K562 (cell line): ENCODE results near the gene MPRIP. TPM values are rescaled to one million over a fixed set of nuclear protein-coding genes. Genes with fewer than 3 reads are reported as not detected.
A peak's percentile ranks its signal among the peaks of the same experiment; 100 is the strongest.

Experiments used
- ATAC-seq: fragments of 200-7000 bp; cut with Tn5 transposase; 3 replicates; pipeline ENCODE4 v1.9.1; 2020; ENCODE audit warnings: moderate library complexity
- BruUV-seq: library from RNA; stranded (reverse); fragments of 400-500 nt; replicated peaks from 2 replicates; lab custom pipeline; 2021; lab: Mats Ljungman, UMichigan
- CTCF ChIA-PET: fragments of 300-600 bp; formaldehyde crosslinking; extraction: SDS; loops from one replicate; lab custom pipeline; 2021; ENCODE audit warnings: low intra/inter-chr PET ratio; lab: Yijun Ruan, JAX
- POLR2A ChIA-PET: fragments of 300-600, 350-650 bp; sonication (Branson Sonifier 250); formaldehyde crosslinking; extraction: SDS; loops from one replicate; lab custom pipeline; 2021; ENCODE audit warnings: antibody characterized with exemption, inconsistent platforms; lab: Yijun Ruan, JAX
- DNase-seq, 4 experiments: peaks; one replicate each; pipeline versions ENCODE4 v3.0.0 to v3.0.0-alpha.2; 2011 to 2018; ENCODE audit warnings: low spot score in 3 of 4, mixed read lengths in 3 of 4; ENCODE audit errors: extremely low read depth in 1 of 4
- FAIRE-seq: peaks from 2 replicates; lab custom pipeline; 2011; peaks lifted over from hg19 to GRCh38; lab: Jason Lieb, UNC
- H2AFZ ChIP-seq: 2 replicates; pipeline ENCODE4 v1.6.0; 2011; ENCODE audit warnings: low read depth, low read length, control low read depth, inconsistent platforms
- H3K27ac ChIP-seq: fragments of 200-600 bp; 3 replicates; pipeline ENCODE4 v1.8.0; 2011; ENCODE audit warnings: low read depth, mild to moderate bottlenecking, control low read depth, inconsistent platforms, low read length, moderate library complexity, mixed read lengths; ENCODE audit errors: extremely low read depth
- H3K27me3 ChIP-seq, 2 experiments: fragments of 300-600 bp in 1 of 2; 2 replicates in 1 of 2; 3 replicates in 1 of 2; pipeline versions ENCODE4 v1.6.0 to v1.8.0; 2011; ENCODE audit warnings: inconsistent platforms in 2 of 2, low read length in 2 of 2, mild to moderate bottlenecking in 1 of 2, mixed read lengths in 1 of 2, moderate library complexity in 1 of 2; ENCODE audit not compliant: control insufficient read depth in 2 of 2, insufficient read depth in 2 of 2
- H3K36me3 ChIP-seq: fragments of 300-600 bp; 3 replicates; pipeline ENCODE4 v1.8.0; 2011; ENCODE audit warnings: mild to moderate bottlenecking, low read length, inconsistent platforms; ENCODE audit not compliant: control insufficient read depth, insufficient read depth
- H3K4me1 ChIP-seq, 2 experiments: fragments of 200-600 bp in 1 of 2; replicated peaks in 1 of 2; 2 replicates in 1 of 2; 3 replicates in 1 of 2; pipeline versions ENCODE4 v1.5.1 to v1.8.0; 2011; ENCODE audit warnings: inconsistent platforms in 2 of 2, low read length in 2 of 2, mild to moderate bottlenecking in 1 of 2, mixed read lengths in 1 of 2, moderate library complexity in 1 of 2; ENCODE audit not compliant: control insufficient read depth in 2 of 2, insufficient read depth in 2 of 2
- H3K4me2 ChIP-seq: 2 replicates; pipeline ENCODE4 v1.6.1; 2011; ENCODE audit warnings: low read length, control low read depth, inconsistent platforms, mixed read lengths; ENCODE audit not compliant: insufficient read depth
- H3K4me3 ChIP-seq: fragments of 200-600 bp; sonication (generic), shearing (Covaris generic); 2 replicates; pipeline ENCODE4 v1.5.1; 2016; ENCODE audit warnings: control low read depth, inconsistent platforms
- H3K79me2 ChIP-seq: fragments of 200-600 bp; 3 replicates; pipeline ENCODE4 v1.8.0; 2011; ENCODE audit warnings: low read length, inconsistent platforms; ENCODE audit not compliant: control insufficient read depth, insufficient read depth
- H3K9ac ChIP-seq, 2 experiments: 2 replicates each; pipeline versions ENCODE4 v1.6.0 to v1.6.1; 2011; ENCODE audit warnings: low read depth in 2 of 2, low read length in 2 of 2, control low read depth in 1 of 2, inconsistent platforms in 1 of 2, mild to moderate bottlenecking in 1 of 2, mixed read lengths in 1 of 2; ENCODE audit not compliant: insufficient read depth in 1 of 2
- H3K9me1 ChIP-seq: one replicate; pipeline ENCODE4 v1.6.0; 2011; ENCODE audit warnings: inconsistent platforms, mild to moderate bottlenecking, low read length, moderate library complexity; ENCODE audit not compliant: control insufficient read depth, insufficient read depth
- H3K9me3 ChIP-seq: replicated peaks from 2 replicates; pipeline ENCODE4 v1.5.1; 2011; ENCODE audit warnings: low read depth, low read length, inconsistent platforms; ENCODE audit not compliant: control insufficient read depth, insufficient read depth
- H4K20me1 ChIP-seq: replicated peaks from 2 replicates; pipeline ENCODE4 v1.6.1; 2011; ENCODE audit warnings: low read length, inconsistent platforms, mixed read lengths; ENCODE audit not compliant: control insufficient read depth, insufficient read depth
- C11orf30 ChIP-seq: fragments of 450-650 bp; IDR thresholded peaks from 2 replicates; pipeline ENCODE4 v1.6.1; 2016; ENCODE audit warnings: low read depth, mild to moderate bottlenecking
- HDAC3 ChIP-seq: fragments of 450-650 bp; IDR thresholded peaks from 2 replicates; pipeline ENCODE4 v1.6.1; 2018; ENCODE audit warnings: borderline replicate concordance, mild to moderate bottlenecking, moderate library complexity; ENCODE audit not compliant: partially characterized antibody
- JUN ChIP-seq, 2 experiments: sonication (generic) in 1 of 2; formaldehyde crosslinking in 1 of 2; IDR thresholded peaks; 2 replicates each; pipeline versions ENCODE4 v1.6.1 to v1.8.0; 2012 to 2022; ENCODE audit warnings: borderline replicate concordance in 2 of 2, mild to moderate bottlenecking in 2 of 2, improper control_type of control experiment in 1 of 2, low read depth in 1 of 2, low read length in 1 of 2, missing genetic modification reagents in 1 of 2
- MCM5 ChIP-seq: fragments of 450-650 bp; IDR thresholded peaks from 2 replicates; pipeline ENCODE4 v1.6.1; 2016; ENCODE audit warnings: low read depth
- NR2C2 ChIP-seq, 2 experiments: fragments of 200-800 bp in 1 of 2; sonication (Bioruptor generic) in 1 of 2; sonication (generic) in 1 of 2; formaldehyde crosslinking in 1 of 2; IDR thresholded peaks; 2 replicates each; pipeline versions ENCODE4 v1.6.1 to v1.8.0; 2016 to 2022; ENCODE audit warnings: mild to moderate bottlenecking in 1 of 2, missing compliant biosample characterization in 1 of 2, missing genetic modification characterization in 1 of 2, missing genetic modification reagents in 1 of 2
- PCBP1 ChIP-seq: fragments of 200-400 bp; formaldehyde crosslinking; IDR thresholded peaks from 2 replicates; pipeline ENCODE4 v1.6.1; 2018; ENCODE audit warnings: mild to moderate bottlenecking, low read depth, low read length; ENCODE audit not compliant: poor library complexity, severe bottlenecking
- PRDM10 ChIP-seq: fragments of 450-650 bp; IDR thresholded peaks from 2 replicates; pipeline ENCODE4 v1.6.1; 2018; ENCODE audit not compliant: partially characterized antibody
- SIX5 ChIP-seq, 2 experiments: IDR thresholded peaks; 2 replicates each; pipeline ENCODE4 v1.6.1; 2011; ENCODE audit warnings: low read length in 2 of 2, borderline replicate concordance in 1 of 2, low read depth in 1 of 2, mild to moderate bottlenecking in 1 of 2, moderate library complexity in 1 of 2; ENCODE audit not compliant: insufficient read depth in 1 of 2
- THRAP3 ChIP-seq: fragments of 450-650 bp; IDR thresholded peaks from 2 replicates; pipeline ENCODE4 v1.6.1; 2016; ENCODE audit warnings: mild to moderate bottlenecking, inconsistent platforms, borderline replicate concordance
- WHSC1 ChIP-seq: IDR thresholded peaks from one replicate; pipeline ENCODE4 v1.6.1; 2012; ENCODE audit warnings: low read length, control low read depth, inconsistent platforms
- ZEB2 ChIP-seq: fragments of 450-650 bp; IDR thresholded peaks from 2 replicates; pipeline ENCODE4 v1.6.1; 2016
- ZNF143 ChIP-seq: sonication (generic); formaldehyde crosslinking; IDR thresholded peaks from 2 replicates; pipeline ENCODE4 v1.9.0; 2022; ENCODE audit warnings: mild to moderate bottlenecking, missing genetic modification reagents
- ZNF347 ChIP-seq: fragments of 450-650 bp; formaldehyde crosslinking; IDR thresholded peaks from 2 replicates; pipeline ENCODE4 v1.4.0; 2020; ENCODE audit warnings: low read depth, mild to moderate bottlenecking, moderate library complexity
- ZNF639 ChIP-seq, 2 experiments: fragments of 200-800 bp in 1 of 2; sonication (Bioruptor generic) in 1 of 2; sonication (generic) in 1 of 2; formaldehyde crosslinking in 1 of 2; IDR thresholded peaks in 1 of 2; conservative IDR thresholded peaks in 1 of 2; 2 replicates each; pipeline versions ENCODE4 v1.5.0 to v1.6.1; 2016 to 2020; ENCODE audit warnings: missing compliant biosample characterization in 1 of 2, missing genetic modification characterization in 1 of 2, missing genetic modification reagents in 1 of 2
- WGBS: fragments of 100-300 bp; shearing (Covaris generic); methylation state at CpG from one replicate; pipeline ENCODE4 v1.1.6; 2016; ENCODE audit warnings: low coverage, mixed read lengths; ENCODE audit not compliant: insufficient coverage; ENCODE audit errors: missing lambda C conversion rate; 5-methylcytosine and 5-hydroxymethylcytosine counted together
- in situ Hi-C: fragments of 300-500 bp; cut with MboI; formaldehyde crosslinking; loops from 4 replicates; pipeline ENCODE4 v1.15.0; 2018; ENCODE audit warnings: inconsistent platforms, mixed read lengths
- intact Hi-C: fragments of 100-400 bp; cut with micrococcal nuclease; formaldehyde crosslinking; loops from 2 replicates; pipeline ENCODE4 v1.14.2; 2022
- polyA plus RNA-seq, 8 experiments: library from polyadenylated mRNA; depleted of rRNA in 4 of 8; stranded (reverse) in 5 of 8; unstranded in 3 of 8; fragments of >200 nt; fragmentation: Nextera tagmentation in 2 of 8; fragmentation: Illumina TruSeq in 1 of 8; extraction: Ambion mirVana in 2 of 8; extraction: Trizol in 1 of 8; gene quantifications; 2 replicates each; pipeline versions ENCODE4 v1.2.1 to v1.2.3, GENCODE V29; 2011 to 2014; ENCODE audit warnings: inconsistent platforms in 1 of 8, missing spikeins in 1 of 8
- total RNA-seq, 7 experiments: library from RNA; depleted of rRNA in 6 of 7; stranded (reverse); fragments of >200 nt in 6 of 7; fragmentation: Illumina TruSeq in 2 of 7; extraction: Trizol in 2 of 7; gene quantifications; 2 replicates each; pipeline versions ENCODE4 v1.2.1 to v1.2.3, GENCODE V29; 2011 to 2021; ENCODE audit warnings: low replicate concordance in 1 of 7
- TF ChIP-seq, protein P1 (sequence below): fragments of 450-650 bp; formaldehyde crosslinking; IDR thresholded peaks from 2 replicates; pipeline ENCODE4 v1.4.0; 2020; ENCODE audit warnings: mild to moderate bottlenecking, moderate library complexity

The MPRIP gene
- total and polyA plus RNA-seq, 9 of the 15 experiments (the other 6 are each of a cell fraction or from before 2014, with no cell fraction given), result 10.0 to 72.6 (median 30.1) TPM

- no peaks in the 10 kb centered on the region for H3K36me3 ChIP-seq
- H2AFZ ChIP-seq, result no peak overlapping the region
- H3K9me3 ChIP-seq, result no peaks in the 10 kb centered on the region
- 86% methylated on average over 1 of the region's 4 CpGs for WGBS
- intact Hi-C loops, result no loop called here
- no peaks in the 10 kb centered on the region for H3K79me2 ChIP-seq
- ChIA-PET CTCF (no interaction called here), POLR2A (no interaction called here)
- no peak for DNase-seq
- no peak overlapping the region for H3K4me3 ChIP-seq
- H3K27me3 ChIP-seq, result no peaks in the 10 kb centered on the region
- peak overlapping the region in 1 of 2 experiments; percentile 35; a peak in 1 of 4 replicates for H3K9ac ChIP-seq
- in situ Hi-C loops, result no loop called here
- no TSS peak for BruUV-seq
- H3K9me1 ChIP-seq, result no peaks in the 10 kb centered on the region
- no peak for ATAC-seq
- H4K20me1 ChIP-seq, result peaks cover 9% of the 10 kb centered on the region; the same call in 1 of the 2 replicates
- FAIRE-seq, result no peak
- H3K4me1 ChIP-seq, result peaks cover 4 to 8% of the 10 kb centered on the region in 2 experiments; a peak in 4 of 5 replicates
- no peak overlapping the region for H3K27ac ChIP-seq
- H3K4me2 ChIP-seq, result no peak overlapping the region
- TF ChIP-seq PRDM10 (no peak), JUN (IDR thresholded peaks at IDR 0.05; ENCODE audit: borderline replicate concordance, low read depth, low read length) (no peak), JUN (CRISPR knock-in tag; IDR thresholded peaks at IDR 0.05; ENCODE audit: borderline replicate concordance) (no peak), ZNF347 (CRISPR knock-in tag) (no peak), SIX5 (IDR thresholded peaks at IDR 0.05; ENCODE audit: borderline replicate concordance in 1 of 2, insufficient read depth in 1 of 2, low read depth in 1 of 2, low read length in 2 of 2) (no peak), NR2C2 (CRISPR knock-in tag; IDR thresholded peaks at IDR 0.05) (no peak), NR2C2 (tag; IDR thresholded peaks at IDR 0.05) (no peak), ZEB2 (no peak), C11orf30 (no peak), THRAP3 (no peak), MCM5 (no peak), WHSC1 (no peak), ZNF639 (CRISPR knock-in tag; conservative IDR thresholded peaks at IDR 0.05 in 1 of 2, IDR thresholded peaks at IDR 0.05 in 1 of 2) (no peak), ZNF143 (CRISPR knock-in tag) (no peak), PCBP1 (no peak), HDAC3 (no peak)
- TF ChIP-seq, protein P1, sequence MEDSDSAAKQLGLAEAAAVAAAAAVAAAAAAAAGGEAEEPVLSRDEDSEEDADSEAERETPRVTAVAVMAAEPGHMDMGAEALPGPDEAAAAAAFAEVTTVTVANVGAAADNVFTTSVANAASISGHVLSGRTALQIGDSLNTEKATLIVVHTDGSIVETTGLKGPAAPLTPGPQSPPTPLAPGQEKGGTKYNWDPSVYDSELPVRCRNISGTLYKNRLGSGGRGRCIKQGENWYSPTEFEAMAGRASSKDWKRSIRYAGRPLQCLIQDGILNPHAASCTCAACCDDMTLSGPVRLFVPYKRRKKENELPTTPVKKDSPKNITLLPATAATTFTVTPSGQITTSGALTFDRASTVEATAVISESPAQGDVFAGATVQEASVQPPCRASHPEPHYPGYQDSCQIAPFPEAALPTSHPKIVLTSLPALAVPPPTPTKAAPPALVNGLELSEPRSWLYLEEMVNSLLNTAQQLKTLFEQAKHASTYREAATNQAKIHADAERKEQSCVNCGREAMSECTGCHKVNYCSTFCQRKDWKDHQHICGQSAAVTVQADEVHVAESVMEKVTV (CRISPR knock-in tag), result no peak
Observed at GRCh38 chr17:17118399-17118798, 76.1 kb downstream of the MPRIP start.
